COLO668 (cell line): ENCODE results near the gene M1AP.
A peak's percentile ranks its signal among the peaks of the same experiment; 100 is the strongest.

Experiments used
- DNase-seq: peaks from one replicate; lab custom pipeline; 2025; ENCODE audit not compliant: unreplicated experiment; lab: John Stamatoyannopoulos, UW

Gene M1AP

GRCh38 chr2:74551530-74551929, 96.6 kb downstream of the M1AP start:
- no peak for DNase-seq

- no peak for DNase-seq
These were observed 97.9 kb downstream of the M1AP start for GRCh38 chr2:74550231-74550630.

- peak; percentile 86 for DNase-seq
These were observed 99.0 kb downstream of the M1AP start for GRCh38 chr2:74548900-74549826.

GRCh38 chr2:74548285-74548899, 99.7 kb downstream of the M1AP start:
- DNase-seq: peak; percentile 39

GRCh38 chr2:74546004-74546403, 102.1 kb downstream of the M1AP start:
- DNase-seq: no peak

GRCh38 chr2:74544634-74545033, 103.5 kb downstream of the M1AP start:
- peak; percentile 10 for DNase-seq

- no peak for DNase-seq
These were observed 105.2 kb downstream of the M1AP start for GRCh38 chr2:74542978-74543377.

GRCh38 chr2:74540291-74540690, 107.8 kb downstream of the M1AP start:
- DNase-seq: no peak

- DNase-seq: no peak
These were observed 109.2 kb downstream of the M1AP start for GRCh38 chr2:74538881-74539339.

GRCh38 chr2:74537140-74537539, 111.0 kb downstream of the M1AP start:
- no peak for DNase-seq

- DNase-seq: no peak
These were observed 111.8 kb downstream of the M1AP start for GRCh38 chr2:74536166-74536950.

- no peak for DNase-seq
These were observed 112.6 kb downstream of the M1AP start for GRCh38 chr2:74535440-74535965.

- no peak for DNase-seq
These were observed 113.7 kb downstream of the M1AP start for GRCh38 chr2:74534411-74534810.

- no peak for DNase-seq
These were observed 114.7 kb downstream of the M1AP start for GRCh38 chr2:74533464-74533863.

GRCh38 chr2:74532222-74532621, 115.9 kb downstream of the M1AP start:
- no peak for DNase-seq

- no peak for DNase-seq
These were observed 116.5 kb downstream of the M1AP start for GRCh38 chr2:74531666-74532065.

GRCh38 chr2:74530239-74531187, 117.6 kb downstream of the M1AP start:
- peak; percentile 44 for DNase-seq

GRCh38 chr2:74529357-74530238, 118.5 kb downstream of the M1AP start, which contains the start of the genes AUP1 and HTRA2:
AUP1 (minus strand) TSS chr2:74529706; CDS start chr2:74529629, 77 bp downstream.
HTRA2 (plus strand) TSS chr2:74529933; CDS start chr2:74530007, 74 bp downstream.
- DNase-seq: peak; percentile 99
